ENCODE measurements around the gene CD99. TPM values are rescaled to one million over a fixed set of nuclear protein-coding genes. Genes with fewer than 3 reads are reported as not detected.
A peak's percentile ranks its signal among the peaks of the same experiment; 100 is the strongest.
"Not testable (repeated sequence)": the region's sequence is repeated elsewhere in the genome, so short reads cannot be mapped to it uniquely, and the experiment has no call there.

CD99 gene
- total RNA-seq, 1 donor from 2014 or later: 122 TPM

DNA sequence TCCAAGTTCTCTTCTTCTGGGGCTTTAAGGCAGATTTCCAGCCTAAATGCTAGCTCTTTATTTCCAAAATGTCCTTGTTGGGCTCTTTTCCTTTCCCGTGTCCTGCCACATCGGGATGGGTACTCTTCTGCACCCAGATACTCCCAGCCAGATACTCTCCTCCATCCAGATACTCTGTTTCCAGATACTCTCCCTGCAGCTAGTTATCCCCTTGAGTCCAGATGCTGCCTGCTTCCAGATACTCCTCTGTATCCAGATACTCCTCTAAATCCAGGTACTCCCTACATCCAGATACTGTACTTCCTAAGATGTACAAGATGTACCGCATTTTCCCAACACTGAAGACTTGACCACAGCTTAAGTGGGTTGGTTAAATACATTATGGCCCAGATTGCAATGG, 50.3 kb downstream of the CD99 start:
- Histone ChIP-seq H3K4me1 (ENCODE audit: control insufficient read depth in 3 of 3, insufficient read depth in 3 of 3, low read length in 3 of 3) (no peaks in the 10 kb centered on the region), H3K9ac (ENCODE audit: low read depth in 1 of 3, low read length in 3 of 3) (no peak overlapping the region), H3K27me3 (ENCODE audit: control insufficient read depth in 3 of 3, insufficient read depth in 3 of 3, low read length in 3 of 3) (no peaks in the 10 kb centered on the region), H3K27ac (ENCODE audit: low read depth, low read length) (no peak overlapping the region), H3K4me3 (ENCODE audit: low read length in 3 of 3) (no peak overlapping the region), H3K36me3 (ENCODE audit: control insufficient read depth in 3 of 3, insufficient read depth in 3 of 3, low read length in 3 of 3) (peaks cover 10 to 33% (median 33%) of the 10 kb centered on the region in 3 donors), H3K9me3 (ENCODE audit: control insufficient read depth in 3 of 3, low read length in 3 of 3) (no peaks in the 10 kb centered on the region)

DNA sequence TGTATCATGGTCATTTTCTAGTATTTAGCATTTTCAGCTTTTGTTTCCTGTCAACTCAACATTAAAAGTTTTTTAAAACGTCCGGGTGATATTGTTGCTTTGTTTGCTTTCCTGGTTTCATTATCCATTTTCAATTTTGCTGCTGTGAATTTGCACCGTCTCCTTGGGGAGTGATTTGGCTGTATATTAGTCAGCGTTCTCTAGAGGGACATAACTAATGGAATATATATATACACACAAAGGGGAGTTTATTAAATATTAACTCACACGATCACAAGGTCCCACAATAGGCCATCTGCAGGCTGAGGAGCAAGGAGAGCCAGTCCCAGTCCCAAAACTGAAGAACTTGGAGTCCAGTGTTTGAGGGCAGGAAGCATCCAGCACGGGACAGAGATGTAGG, 55.2 kb downstream of the CD99 start:
- H3K9me3 ChIP-seq (ENCODE audit: control insufficient read depth in 3 of 3, low read length in 3 of 3); H3K4me1 ChIP-seq (ENCODE audit: control insufficient read depth in 3 of 3, insufficient read depth in 3 of 3, low read length in 3 of 3); H3K27me3 ChIP-seq (ENCODE audit: control insufficient read depth in 3 of 3, insufficient read depth in 3 of 3, low read length in 3 of 3); H3K27ac ChIP-seq (ENCODE audit: low read depth, low read length); H3K9ac ChIP-seq (ENCODE audit: low read depth in 1 of 3, low read length in 3 of 3); H3K4me3 ChIP-seq (ENCODE audit: low read length in 3 of 3): not testable (repeated sequence)
- peaks cover 3 to 13% (median 7%) of the 10 kb centered on the region in 3 donors for H3K36me3 ChIP-seq (ENCODE audit: control insufficient read depth in 3 of 3, insufficient read depth in 3 of 3, low read length in 3 of 3)

DNA sequence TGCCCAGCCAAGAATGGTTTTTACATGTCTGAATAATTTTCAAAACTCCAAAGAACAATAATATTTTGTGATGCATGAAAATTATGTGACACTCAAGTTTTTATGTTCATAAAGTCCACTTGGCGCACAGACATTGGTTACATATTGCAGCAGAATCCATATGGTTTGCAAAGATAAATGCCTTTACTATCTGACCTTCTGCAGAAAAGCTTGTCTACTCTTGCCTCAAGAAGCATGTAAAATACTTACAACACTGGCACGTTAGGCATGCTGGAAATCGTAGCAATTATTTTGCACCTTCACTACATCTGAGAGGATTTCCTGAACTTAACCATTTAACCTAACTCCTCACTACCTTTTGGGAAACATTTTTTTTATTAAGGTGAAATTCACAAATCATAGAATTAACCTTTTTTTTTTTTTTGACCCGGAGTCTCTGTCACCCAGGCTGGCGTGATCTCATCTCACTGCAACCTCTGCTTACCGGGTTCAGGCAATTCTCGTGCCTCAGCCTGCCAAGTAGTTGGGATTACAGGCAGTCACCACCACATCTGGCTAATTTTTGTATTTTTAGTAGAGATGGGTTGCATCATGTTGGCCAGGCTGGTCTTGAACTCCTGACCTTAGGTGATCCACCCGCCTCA, 57.2 kb downstream of the CD99 start:
- H3K36me3 ChIP-seq (ENCODE audit: control insufficient read depth in 3 of 3, insufficient read depth in 3 of 3, low read length in 3 of 3): peaks cover 0 to 4% (median 3%) of the 10 kb centered on the region in 3 donors
- H3K9ac ChIP-seq (ENCODE audit: low read depth in 1 of 3, low read length in 3 of 3): no peak overlapping the region
- H3K4me1 ChIP-seq (ENCODE audit: control insufficient read depth in 3 of 3, insufficient read depth in 3 of 3, low read length in 3 of 3): peaks cover 0 to 4% (median 0%) of the 10 kb centered on the region in 3 donors
- H3K9me3 ChIP-seq (ENCODE audit: control insufficient read depth in 3 of 3, low read length in 3 of 3): no peaks in the 10 kb centered on the region
- peaks cover 0 to 4% (median 0%) of the 10 kb centered on the region in 3 donors for H3K27me3 ChIP-seq (ENCODE audit: control insufficient read depth in 3 of 3, insufficient read depth in 3 of 3, low read length in 3 of 3)
- no peak overlapping the region for H3K4me3 ChIP-seq (ENCODE audit: low read length in 3 of 3)
- no peak overlapping the region for H3K27ac ChIP-seq (ENCODE audit: low read depth, low read length)

DNA sequence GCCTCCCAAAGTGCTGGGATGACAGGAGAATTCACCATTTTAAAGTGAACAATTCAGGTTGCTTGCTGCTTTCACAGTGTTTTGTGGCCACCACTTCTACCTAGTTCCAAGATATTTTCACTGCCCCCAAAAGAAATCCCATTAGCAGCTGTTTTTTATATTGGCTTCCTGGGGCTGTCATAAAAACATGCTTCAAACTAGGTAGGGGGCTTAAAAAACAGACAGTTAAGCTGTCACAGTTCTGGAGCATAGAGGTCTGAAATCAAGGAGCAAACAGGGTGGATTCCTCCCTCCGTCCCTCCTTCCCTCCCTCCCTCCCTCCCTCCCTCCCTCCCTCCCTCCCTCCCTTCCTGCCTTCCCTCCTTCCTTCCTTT, 57.7 kb downstream of the CD99 start:
- H3K27ac ChIP-seq (ENCODE audit: low read depth, low read length): no peak overlapping the region
- H3K36me3 ChIP-seq (ENCODE audit: control insufficient read depth in 3 of 3, insufficient read depth in 3 of 3, low read length in 3 of 3): peaks cover 0 to under 1% (median under 1%) of the 10 kb centered on the region in 3 donors
- H3K9me3 ChIP-seq (ENCODE audit: control insufficient read depth in 3 of 3, low read length in 3 of 3): no peaks in the 10 kb centered on the region
- no peak overlapping the region for H3K9ac ChIP-seq (ENCODE audit: low read depth in 1 of 3, low read length in 3 of 3)
- H3K4me1 ChIP-seq (ENCODE audit: control insufficient read depth in 3 of 3, insufficient read depth in 3 of 3, low read length in 3 of 3): peaks cover 0 to 4% (median 0%) of the 10 kb centered on the region in 3 donors
- peaks cover 0 to 4% (median 1%) of the 10 kb centered on the region in 3 donors for H3K27me3 ChIP-seq (ENCODE audit: control insufficient read depth in 3 of 3, insufficient read depth in 3 of 3, low read length in 3 of 3)
- H3K4me3 ChIP-seq (ENCODE audit: low read length in 3 of 3): no peak overlapping the region

DNA sequence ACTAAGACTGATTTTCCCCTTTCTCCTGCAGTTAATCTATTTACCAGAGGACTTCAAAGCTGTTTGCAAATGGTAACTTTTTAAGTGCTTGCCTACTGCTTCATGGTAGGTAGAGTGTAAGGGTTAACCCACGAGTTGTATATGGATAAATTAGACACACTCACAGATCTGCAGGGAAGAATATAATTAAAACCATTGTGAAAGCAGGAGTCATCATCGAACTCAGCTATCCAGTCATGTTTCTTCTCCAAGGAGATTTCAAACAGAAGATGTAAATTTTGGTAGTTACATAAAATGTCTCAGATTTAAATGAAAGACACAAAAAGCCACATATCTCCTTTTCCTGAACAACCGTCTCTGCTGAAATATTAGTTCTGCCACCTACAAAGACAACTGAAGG, 60.2 kb downstream of the CD99 start:
- no peak overlapping the region for H3K9ac ChIP-seq (ENCODE audit: low read depth in 1 of 3, low read length in 3 of 3)
- peaks cover 0 to 4% (median 0%) of the 10 kb centered on the region in 3 donors for H3K4me1 ChIP-seq (ENCODE audit: control insufficient read depth in 3 of 3, insufficient read depth in 3 of 3, low read length in 3 of 3)
- H3K9me3 ChIP-seq (ENCODE audit: control insufficient read depth in 3 of 3, low read length in 3 of 3): no peaks in the 10 kb centered on the region
- no peaks in the 10 kb centered on the region for H3K36me3 ChIP-seq (ENCODE audit: control insufficient read depth in 3 of 3, insufficient read depth in 3 of 3, low read length in 3 of 3)
- peaks cover 0 to 6% (median 4%) of the 10 kb centered on the region in 3 donors for H3K27me3 ChIP-seq (ENCODE audit: control insufficient read depth in 3 of 3, insufficient read depth in 3 of 3, low read length in 3 of 3)
- no peak overlapping the region for H3K27ac ChIP-seq (ENCODE audit: low read depth, low read length)
- H3K4me3 ChIP-seq (ENCODE audit: low read length in 3 of 3): no peak overlapping the region

DNA sequence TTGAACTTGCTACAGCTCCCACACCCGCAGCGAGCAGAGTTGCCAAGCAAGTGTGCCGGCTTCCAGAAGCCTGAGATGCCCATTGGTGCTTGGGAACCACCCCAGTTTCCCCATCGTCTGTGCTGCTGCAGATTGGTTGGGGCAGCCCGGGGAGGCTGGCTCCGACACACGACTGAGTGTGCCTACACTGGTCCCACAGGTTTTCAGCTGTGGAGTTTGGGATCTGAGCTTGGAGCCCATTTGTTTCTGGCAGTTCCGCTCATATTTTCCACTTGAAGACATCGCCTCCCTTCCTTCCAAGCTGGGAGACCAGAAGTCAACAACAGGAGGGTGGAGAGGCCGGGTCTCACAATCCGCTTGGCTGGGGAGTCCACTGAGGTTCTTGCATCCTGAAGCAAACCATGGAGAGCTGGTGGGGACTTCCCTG, 60.8 kb downstream of the CD99 start, which contains the start of gene XG:
Gene XG, plus strand, starts transcription at position 167 of the 427 bp plus-strand sequence. Its CDS starts 235 bp downstream, at position 402.
- H3K9me3 ChIP-seq (ENCODE audit: control insufficient read depth in 3 of 3, low read length in 3 of 3); H3K9ac ChIP-seq (ENCODE audit: low read depth in 1 of 3, low read length in 3 of 3); H3K27me3 ChIP-seq (ENCODE audit: control insufficient read depth in 3 of 3, insufficient read depth in 3 of 3, low read length in 3 of 3); H3K27ac ChIP-seq (ENCODE audit: low read depth, low read length); H3K4me1 ChIP-seq (ENCODE audit: control insufficient read depth in 3 of 3, insufficient read depth in 3 of 3, low read length in 3 of 3); H3K36me3 ChIP-seq (ENCODE audit: control insufficient read depth in 3 of 3, insufficient read depth in 3 of 3, low read length in 3 of 3): not testable (repeated sequence)
- H3K4me3 ChIP-seq (ENCODE audit: low read length in 3 of 3): peak within 1 kb of the TSS in 1 of 3 donors; percentile 38

DNA sequence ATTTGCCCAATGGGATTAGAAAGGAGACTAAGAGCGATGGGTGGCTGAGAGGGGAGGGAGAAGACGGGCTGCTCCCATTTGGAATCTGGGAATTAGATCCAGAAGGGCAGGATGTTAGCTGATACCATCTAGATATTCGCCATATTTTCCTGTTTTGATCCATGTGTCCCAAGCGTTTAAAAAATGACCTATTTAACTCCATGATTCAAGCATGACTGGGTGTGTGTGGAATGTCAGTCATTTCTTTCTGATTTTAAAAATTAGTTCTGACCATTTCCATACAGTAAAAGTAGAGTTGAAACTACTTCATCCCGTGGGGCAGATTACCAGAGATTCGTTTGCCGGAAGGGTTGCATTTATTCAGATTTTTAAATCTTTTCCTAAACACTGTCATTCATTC, 61.3 kb downstream of the CD99 start:
- peak overlapping the region in 1 of 3 donors; percentile 38 for H3K4me3 ChIP-seq (ENCODE audit: low read length in 3 of 3)
- H3K4me1 ChIP-seq (ENCODE audit: control insufficient read depth in 3 of 3, insufficient read depth in 3 of 3, low read length in 3 of 3); H3K9ac ChIP-seq (ENCODE audit: low read depth in 1 of 3, low read length in 3 of 3); H3K36me3 ChIP-seq (ENCODE audit: control insufficient read depth in 3 of 3, insufficient read depth in 3 of 3, low read length in 3 of 3); H3K27ac ChIP-seq (ENCODE audit: low read depth, low read length); H3K9me3 ChIP-seq (ENCODE audit: control insufficient read depth in 3 of 3, low read length in 3 of 3); H3K27me3 ChIP-seq (ENCODE audit: control insufficient read depth in 3 of 3, insufficient read depth in 3 of 3, low read length in 3 of 3): not testable (repeated sequence)

DNA sequence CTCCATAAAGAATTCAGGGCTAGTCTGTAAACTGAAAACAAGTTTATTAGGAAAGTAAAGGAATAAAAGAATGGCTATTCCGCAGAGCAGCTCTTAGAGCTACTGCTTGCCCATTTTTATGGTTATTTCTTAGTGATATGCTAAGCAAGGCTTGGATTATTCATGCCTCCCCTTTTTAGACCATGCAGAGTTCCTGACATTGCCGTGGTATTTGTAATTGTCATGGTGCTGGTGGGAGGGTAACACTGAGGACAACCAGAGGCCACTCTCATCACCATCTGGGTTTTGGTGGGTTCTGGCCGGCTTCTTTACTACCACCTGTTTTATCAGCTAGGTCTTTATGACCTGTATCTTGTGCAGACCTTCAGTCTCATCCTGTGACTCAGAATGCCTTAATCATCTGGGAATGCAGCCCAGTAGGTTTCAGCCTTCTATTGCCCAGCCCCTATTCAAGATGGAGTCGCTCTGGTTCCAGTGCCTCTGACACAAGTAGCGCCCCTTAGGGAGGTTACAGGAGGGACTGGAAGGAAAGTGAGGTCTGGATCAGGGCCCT, 64.1 kb downstream of the CD99 start:
- H3K9ac ChIP-seq (ENCODE audit: low read depth in 1 of 3, low read length in 3 of 3); H3K4me1 ChIP-seq (ENCODE audit: control insufficient read depth in 3 of 3, insufficient read depth in 3 of 3, low read length in 3 of 3); H3K36me3 ChIP-seq (ENCODE audit: control insufficient read depth in 3 of 3, insufficient read depth in 3 of 3, low read length in 3 of 3); H3K4me3 ChIP-seq (ENCODE audit: low read length in 3 of 3); H3K27me3 ChIP-seq (ENCODE audit: control insufficient read depth in 3 of 3, insufficient read depth in 3 of 3, low read length in 3 of 3); H3K9me3 ChIP-seq (ENCODE audit: control insufficient read depth in 3 of 3, low read length in 3 of 3); H3K27ac ChIP-seq (ENCODE audit: low read depth, low read length): not testable (repeated sequence)

DNA sequence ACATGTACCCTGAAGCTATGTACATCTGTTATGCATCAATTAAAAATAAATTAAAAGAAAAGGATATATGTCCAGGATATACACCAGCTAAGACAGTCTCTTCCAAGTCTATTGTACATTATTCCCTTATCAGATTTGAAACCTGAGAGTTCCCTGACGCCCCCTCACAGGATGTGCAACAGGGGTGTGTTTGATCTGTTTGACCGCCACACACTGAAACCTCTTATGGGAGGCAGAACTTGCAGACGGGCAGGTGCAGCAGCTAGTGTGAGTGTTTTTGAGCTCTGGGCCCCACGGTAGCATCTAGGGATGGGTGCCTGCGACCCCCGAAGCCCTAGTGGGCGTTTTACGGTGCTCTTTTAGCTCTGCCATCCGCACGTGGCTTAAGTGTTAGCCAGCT, 65.5 kb downstream of the CD99 start:
- H3K27me3 ChIP-seq (ENCODE audit: control insufficient read depth in 3 of 3, insufficient read depth in 3 of 3, low read length in 3 of 3): peaks cover 0 to 9% (median 0%) of the 10 kb centered on the region in 3 donors
- H3K4me3 ChIP-seq (ENCODE audit: low read length in 3 of 3): no peak overlapping the region
- H3K4me1 ChIP-seq (ENCODE audit: control insufficient read depth in 3 of 3, insufficient read depth in 3 of 3, low read length in 3 of 3): no peaks in the 10 kb centered on the region
- H3K9me3 ChIP-seq (ENCODE audit: control insufficient read depth in 3 of 3, low read length in 3 of 3): no peaks in the 10 kb centered on the region
- H3K9ac ChIP-seq (ENCODE audit: low read depth in 1 of 3, low read length in 3 of 3): no peak overlapping the region
- no peak overlapping the region for H3K27ac ChIP-seq (ENCODE audit: low read depth, low read length)
- no peaks in the 10 kb centered on the region for H3K36me3 ChIP-seq (ENCODE audit: control insufficient read depth in 3 of 3, insufficient read depth in 3 of 3, low read length in 3 of 3)

DNA sequence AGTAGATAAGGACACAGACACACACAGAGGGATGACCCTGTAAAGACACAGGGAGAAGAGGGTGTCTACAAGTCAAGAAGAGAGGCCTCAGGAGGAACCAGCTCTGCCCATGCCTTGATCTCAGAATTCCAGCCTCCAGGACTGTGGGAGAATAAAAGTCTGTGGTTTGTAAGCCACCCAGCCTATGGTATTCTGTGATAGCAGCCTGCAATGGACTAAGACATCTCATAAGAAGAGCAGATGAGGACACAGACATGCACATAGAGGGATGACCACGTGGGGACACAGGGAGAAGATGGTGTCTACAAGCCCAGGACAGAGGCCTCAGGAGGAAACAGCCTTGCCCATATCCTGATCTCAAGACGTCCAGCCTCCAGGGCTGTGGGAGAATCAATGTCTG, 70.2 kb downstream of the CD99 start:
- Histone ChIP-seq H3K36me3 (ENCODE audit: control insufficient read depth in 3 of 3, insufficient read depth in 3 of 3, low read length in 3 of 3) (no peaks in the 10 kb centered on the region), H3K4me1 (ENCODE audit: control insufficient read depth in 3 of 3, insufficient read depth in 3 of 3, low read length in 3 of 3) (no peaks in the 10 kb centered on the region), H3K27me3 (ENCODE audit: control insufficient read depth in 3 of 3, insufficient read depth in 3 of 3, low read length in 3 of 3) (peaks cover 0 to 3% (median 0%) of the 10 kb centered on the region in 3 donors), H3K9ac (ENCODE audit: low read depth in 1 of 3, low read length in 3 of 3) (no peak overlapping the region), H3K9me3 (ENCODE audit: control insufficient read depth in 3 of 3, low read length in 3 of 3) (no peaks in the 10 kb centered on the region), H3K27ac (ENCODE audit: low read depth, low read length) (no peak overlapping the region), H3K4me3 (ENCODE audit: low read length in 3 of 3) (no peak overlapping the region)

Data from skeletal muscle tissue (tissue), 4 donors.